Pancreas (tissue), 10 donors: ENCODE measurements around the gene SEMA4D. TPM values are rescaled to one million over a fixed set of nuclear protein-coding genes. Genes with fewer than 3 reads are reported as not detected.

ENCODE experiments used
- ATAC-seq, 4 donors: fragments of 200-7000 bp; cut with Tn5 transposase; one replicate each; pipeline versions ENCODE4 v1.8.0 to v1.9.1; 2020; ENCODE audit warnings: mild to moderate bottlenecking in 4 of 4, moderate library complexity in 4 of 4
- DNase-seq, 6 donors: peaks; one replicate each; pipeline ENCODE4 v3.0.0-alpha.2; 2020
- FAIRE-seq: peaks from 2 replicates; lab custom pipeline; 2012; peaks lifted over from hg19 to GRCh38; lab: Jason Lieb, UNC
- H3K27ac ChIP-seq, 4 donors: fragments of 200-600 bp; sonication (generic); 1 replicate in 3 of 4; 2 replicates in 1 of 4; pipeline versions ENCODE4 v1.5.0 to v1.8.0; 2020
- H3K27me3 ChIP-seq, 4 donors: fragments of 200-600 bp; one replicate each; pipeline ENCODE4 v1.8.0; 2021
- H3K36me3 ChIP-seq, 3 donors: fragments of 200-600 bp; sonication (generic) in 1 of 3; one replicate each; pipeline versions ENCODE4 v1.5.0 to v1.8.0; 2020 to 2021
- H3K4me1 ChIP-seq, 3 donors: fragments of 200-600 bp; one replicate each; pipeline ENCODE4 v1.8.0; 2021
- H3K4me3 ChIP-seq, 4 donors: fragments of 200-600 bp; sonication (generic) in 2 of 4; one replicate each; pipeline versions ENCODE4 v1.5.0 to v1.8.0; 2020 to 2021
- H3K9me3 ChIP-seq, 4 donors: fragments of 200-600 bp; one replicate each; pipeline ENCODE4 v1.8.0; 2021
- CTCF ChIP-seq, 4 donors: fragments of 200-600 bp; sonication (generic) in 3 of 4; IDR thresholded peaks; one replicate each; pipeline versions ENCODE4 v1.5.0 to v1.8.0; 2021; ENCODE audit warnings: antibody characterized with exemption in 4 of 4
- WGBS, 2 donors: extraction: QIAGEN DNeasy Blood & Tissue Kit; methylation state at CpG; one replicate each; pipeline ENCODE4 v1.1.7; 2013; 5-methylcytosine and 5-hydroxymethylcytosine counted together
- intact Hi-C, 3 donors: fragments of 100-400 bp; cut with DNase I; formaldehyde crosslinking; loops; one replicate each; pipeline versions ENCODE4 v1.11.1 to v1.14.2; 2022
- polyA plus RNA-seq, 2 donors: library from polyadenylated mRNA; stranded (reverse); fragments of 200-250 nt; gene quantifications; one replicate each; pipeline ENCODE4 v1.2.3, GENCODE V29; 2013
- total RNA-seq, 6 donors: library from RNA; stranded (reverse); fragmentation: NEBNext Ultra II Directional in 4 of 6; extraction: Animal tissue kit (Norgen Biotek cat#: 25700) in 4 of 6; gene quantifications; one replicate each; pipeline versions ENCODE4 v1.2.1 to v1.2.4, GENCODE V29; 2021 to 2023
- donor health status: healthy with polysubstance abuse.
- donor health status: DM: no; HTN: no; CAD: no; lungs with moderate emphysema.
- donor health status: DM: no; HTN: no; CAD: no.
- donor health status: control.
- donor health status: control.
- donor health status: Bipolar disorder and iron deficiency.
- donor health status: DM: yes; HTN: yes; CAD: no.
- donor health status: DM: no; HTN: no; CAD: no.
- donor health status: DM: no; HTN: no; CAD: no.
- donor health status: DM: yes; HTN: yes; CAD: no.

The SEMA4D gene
- total and polyA plus RNA-seq, 8 donors, result 7.1 to 29.7 (median 12.9) TPM

- Histone ChIP-seq H3K4me1 (no peaks in the 10 kb centered on the region), H3K4me3 (no peak overlapping the region), H3K9me3 (no peaks in the 10 kb centered on the region), H3K27me3 (no peaks in the 10 kb centered on the region), H3K36me3 (no peaks in the 10 kb centered on the region), H3K27ac (no peak overlapping the region)
- 92 to 93% methylated on average over 17 of the region's 17 CpGs for WGBS, 2 donors
- DNase-seq (no peak), ATAC-seq (no peak), FAIRE-seq (no peak)
- intact Hi-C loops, result no loop called here
- TF ChIP-seq CTCF (IDR thresholded peaks at IDR 0.05), result no peak
These were observed 70.2 kb downstream of the SEMA4D start for GRCh38 chr9:89427621-89428221.

GRCh38 chr9:89426384-89426961, 71.4 kb downstream of the SEMA4D start:
- DNase-seq (no peak), ATAC-seq (no peak), FAIRE-seq (no peak)
- Histone ChIP-seq H3K4me3 (no peak overlapping the region), H3K4me1 (no peaks in the 10 kb centered on the region), H3K36me3 (no peaks in the 10 kb centered on the region), H3K9me3 (no peaks in the 10 kb centered on the region), H3K27ac (no peak overlapping the region), H3K27me3 (no peaks in the 10 kb centered on the region)
- intact Hi-C loops, result no loop called here
- no peak for TF ChIP-seq CTCF (IDR thresholded peaks at IDR 0.05)
- whole genome bisulfite sequencing, 2 donors, result 78 to 81% methylated on average over 14 of the region's 14 CpGs

DNA sequence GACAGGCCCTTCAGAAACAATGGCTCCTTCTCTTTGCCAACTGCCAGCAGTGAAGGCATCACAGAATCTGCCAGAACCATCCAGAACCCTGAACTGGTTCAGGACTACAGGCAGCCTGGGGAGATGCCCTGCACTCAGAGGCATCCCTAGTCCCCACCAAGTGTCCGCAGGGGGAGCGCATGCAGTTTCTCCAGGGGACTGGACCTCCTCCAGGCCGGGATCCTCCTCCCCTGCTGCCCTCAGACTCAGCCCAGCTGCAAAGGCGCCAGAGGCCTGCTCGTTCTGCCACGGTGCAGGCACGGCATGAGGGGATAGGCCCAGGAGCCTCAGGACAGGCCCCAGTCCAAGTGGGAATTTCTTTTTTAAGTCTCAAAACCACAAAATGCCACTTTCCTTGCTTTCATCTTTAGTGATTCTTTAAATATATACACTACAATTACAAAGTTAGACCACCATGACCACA, 72.0 kb downstream of the SEMA4D start:
- no peak overlapping the region for H3K27ac ChIP-seq
- intact Hi-C loops, result no loop called here
- ATAC-seq, result no peak
- WGBS, 2 donors, result 86 to 91% methylated on average over 7 of the region's 7 CpGs
- no peak for FAIRE-seq
- no peaks in the 10 kb centered on the region for H3K4me1 ChIP-seq
- H3K27me3 ChIP-seq, result no peaks in the 10 kb centered on the region
- DNase-seq, result peak in 1 of 6 donors; percentile 28
- H3K36me3 ChIP-seq, result no peaks in the 10 kb centered on the region
- TF ChIP-seq CTCF (IDR thresholded peaks at IDR 0.05), result no peak
- H3K4me3 ChIP-seq, result no peak overlapping the region
- H3K9me3 ChIP-seq, result no peaks in the 10 kb centered on the region

DNA sequence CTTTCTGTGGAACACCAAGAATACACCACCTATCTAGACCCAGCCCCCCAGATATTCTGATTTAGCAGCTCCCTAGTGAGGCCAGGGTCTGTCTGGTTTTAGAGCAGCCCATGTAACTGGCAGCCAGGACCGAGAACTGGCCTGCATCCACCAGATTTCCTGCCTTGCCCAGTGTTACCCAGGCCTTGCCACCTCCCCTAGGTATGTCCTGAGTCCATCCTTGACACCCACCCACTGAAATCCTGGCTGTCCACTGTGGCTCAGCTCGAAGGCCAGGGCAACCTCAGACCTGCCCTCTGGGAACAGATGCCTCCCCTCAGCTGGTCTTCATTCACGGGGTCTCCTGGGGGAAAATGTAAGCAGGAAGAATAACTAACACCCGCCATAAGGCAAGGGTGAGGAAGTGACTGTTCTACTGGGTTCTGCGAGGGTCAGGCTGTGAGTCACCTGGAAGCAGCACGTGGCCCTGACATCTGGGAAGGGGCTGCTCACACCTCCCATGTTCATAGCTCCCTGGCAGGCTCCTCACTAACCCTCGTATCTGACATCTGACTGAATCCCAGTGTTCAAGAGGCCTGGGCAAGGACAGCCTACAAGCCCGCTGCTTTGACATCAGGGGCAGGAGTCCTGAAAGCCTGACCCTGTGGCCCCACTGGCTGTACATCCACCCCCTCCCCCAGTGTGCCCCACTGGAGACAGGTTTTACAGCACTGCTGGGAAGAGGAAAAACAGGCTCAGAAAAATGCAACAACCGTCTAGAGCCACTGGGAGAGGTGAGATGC, 72.7 kb downstream of the SEMA4D start:
- no peak for TF ChIP-seq CTCF (IDR thresholded peaks at IDR 0.05)
- H3K27ac ChIP-seq, result no peak overlapping the region
- no peaks in the 10 kb centered on the region for H3K36me3 ChIP-seq
- no peaks in the 10 kb centered on the region for H3K27me3 ChIP-seq
- WGBS, 2 donors, result 68 to 73% methylated on average over 9 of the region's 9 CpGs
- ATAC-seq, result no peak
- no peaks in the 10 kb centered on the region for H3K9me3 ChIP-seq
- DNase-seq, result peak in 1 of 6 donors; percentile 18
- no peak for FAIRE-seq
- intact Hi-C loops, result no loop called here
- H3K4me1 ChIP-seq, result no peaks in the 10 kb centered on the region
- no peak overlapping the region for H3K4me3 ChIP-seq
